ENCODE results near the gene ENPP5.

Gene ENPP5, protein sequence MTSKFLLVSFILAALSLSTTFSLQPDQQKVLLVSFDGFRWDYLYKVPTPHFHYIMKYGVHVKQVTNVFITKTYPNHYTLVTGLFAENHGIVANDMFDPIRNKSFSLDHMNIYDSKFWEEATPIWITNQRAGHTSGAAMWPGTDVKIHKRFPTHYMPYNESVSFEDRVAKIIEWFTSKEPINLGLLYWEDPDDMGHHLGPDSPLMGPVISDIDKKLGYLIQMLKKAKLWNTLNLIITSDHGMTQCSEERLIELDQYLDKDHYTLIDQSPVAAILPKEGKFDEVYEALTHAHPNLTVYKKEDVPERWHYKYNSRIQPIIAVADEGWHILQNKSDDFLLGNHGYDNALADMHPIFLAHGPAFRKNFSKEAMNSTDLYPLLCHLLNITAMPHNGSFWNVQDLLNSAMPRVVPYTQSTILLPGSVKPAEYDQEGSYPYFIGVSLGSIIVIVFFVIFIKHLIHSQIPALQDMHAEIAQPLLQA

GRCh38 chr6:46170357-46171289 is at the start of gene ENPP5:
ENPP5 (minus strand) TSS chr6:46170980; CDS start chr6:46168262, 2,718 bp downstream.
- FAIRE-seq = peak; percentile 47

DNA sequence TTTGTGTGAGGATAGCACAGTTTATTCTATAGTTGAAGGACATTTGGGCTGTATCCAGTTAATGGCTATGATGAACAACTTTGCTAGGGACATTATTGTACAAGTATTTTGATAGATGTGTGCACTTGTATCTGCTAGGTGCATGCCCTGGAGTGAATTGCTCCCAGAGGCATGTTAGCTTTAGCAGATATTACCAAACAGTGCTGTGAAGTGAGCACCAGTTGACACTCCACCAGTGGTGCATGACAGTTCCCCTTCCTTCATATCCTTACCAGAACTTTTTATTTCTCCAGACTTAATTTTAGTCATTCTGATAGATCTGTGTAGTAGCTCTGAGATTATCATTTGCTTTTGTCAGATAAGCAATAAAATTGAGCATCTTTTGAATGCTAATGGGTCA is 48.9 kb upstream of the ENPP5 start:
- FAIRE-seq = no peak

GRCh38 chr6:46218457-46218856 is 47.7 kb upstream of the ENPP5 start:
- FAIRE-seq = no peak

DNA sequence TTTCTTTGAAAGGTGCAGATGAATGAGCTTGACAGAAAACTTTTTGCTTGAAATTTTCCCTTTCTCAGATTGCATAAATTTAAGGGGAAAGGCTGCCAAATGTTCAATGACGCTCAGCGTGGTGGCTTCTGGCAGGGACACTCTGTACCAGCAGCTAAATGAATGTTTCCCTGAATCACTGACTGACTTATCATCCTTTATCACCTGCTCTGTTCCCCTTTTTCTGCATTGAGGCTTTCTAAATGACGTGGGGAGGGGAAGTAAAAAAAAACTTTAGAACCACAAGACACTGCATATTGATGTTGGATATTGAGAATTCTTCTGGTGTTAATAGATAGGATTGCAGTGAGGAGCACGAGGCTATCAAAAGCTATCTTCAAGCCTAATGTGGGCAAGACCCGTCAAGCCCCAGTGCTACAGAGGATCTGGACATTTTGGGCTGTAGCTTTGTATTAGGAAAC is 46.9 kb upstream of the ENPP5 start:
- FAIRE-seq = no peak

DNA sequence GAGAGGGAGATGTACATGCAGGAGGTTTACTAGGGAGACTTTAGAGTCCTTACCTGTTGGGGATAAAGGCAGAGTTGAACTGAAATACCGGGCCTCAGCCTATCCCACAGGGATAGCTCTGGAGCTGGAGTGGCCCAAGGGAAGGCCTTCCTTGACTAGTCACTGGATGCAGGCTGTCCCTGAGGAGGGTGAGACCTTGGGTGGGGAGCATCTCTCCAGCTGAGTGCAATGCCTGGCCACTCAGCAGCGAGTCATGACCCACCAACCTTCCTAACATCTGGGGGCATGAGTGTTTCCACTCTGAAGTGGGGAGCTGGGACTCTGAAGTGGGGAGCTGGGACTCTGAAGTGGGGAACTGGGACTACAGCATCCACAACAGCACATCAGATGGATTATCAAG is 46.1 kb upstream of the ENPP5 start:
- FAIRE-seq = no peak

DNA sequence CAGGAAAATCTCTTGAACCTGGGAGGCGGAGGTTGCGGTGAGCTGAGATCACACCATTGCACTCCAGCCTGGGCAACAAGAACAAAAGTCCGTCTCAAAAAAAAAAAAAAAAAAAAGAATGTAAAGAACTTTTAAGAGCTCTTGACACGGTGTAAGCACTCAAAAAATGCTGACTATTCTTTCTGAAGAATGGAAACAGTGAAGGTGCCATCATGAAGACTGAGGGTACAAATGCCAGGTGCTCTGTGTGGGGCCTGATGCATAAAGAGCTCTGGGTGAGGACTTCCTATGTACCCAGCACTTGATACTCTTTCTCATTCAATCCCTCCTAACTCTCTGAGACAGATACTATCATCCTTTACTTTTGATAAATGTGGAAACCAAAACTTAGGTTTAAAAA is 45.0 kb upstream of the ENPP5 start:
- no peak for FAIRE-seq

GRCh38 chr6:46215213-46215612 is 44.4 kb upstream of the ENPP5 start:
- FAIRE-seq = no peak

GRCh38 chr6:46211917-46212316 is 41.1 kb upstream of the ENPP5 start:
- FAIRE-seq = no peak

GRCh38 chr6:46210294-46210693 is 39.5 kb upstream of the ENPP5 start:
- FAIRE-seq = no peak

GRCh38 chr6:46208303-46208702 is 37.5 kb upstream of the ENPP5 start:
- no peak for FAIRE-seq

DNA sequence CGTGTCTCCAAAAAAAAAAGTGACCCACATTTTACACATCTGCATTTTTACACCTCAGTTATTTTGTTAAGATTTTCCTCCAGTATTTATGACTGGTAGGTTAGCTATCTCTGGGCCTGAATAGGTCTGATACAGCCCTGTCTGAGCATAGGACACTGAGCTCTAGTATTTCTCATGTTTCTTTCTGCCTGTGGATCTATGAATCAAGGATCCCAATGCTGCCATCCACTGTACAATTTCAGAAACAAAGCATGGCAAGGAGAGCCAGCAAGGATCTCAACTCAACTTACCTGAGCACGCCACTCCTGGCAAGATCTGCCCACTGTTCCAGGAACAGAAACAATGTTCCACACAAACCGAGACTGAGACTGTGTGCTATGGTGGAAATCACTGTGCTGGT is 36.4 kb upstream of the ENPP5 start:
- no peak for FAIRE-seq

DNA sequence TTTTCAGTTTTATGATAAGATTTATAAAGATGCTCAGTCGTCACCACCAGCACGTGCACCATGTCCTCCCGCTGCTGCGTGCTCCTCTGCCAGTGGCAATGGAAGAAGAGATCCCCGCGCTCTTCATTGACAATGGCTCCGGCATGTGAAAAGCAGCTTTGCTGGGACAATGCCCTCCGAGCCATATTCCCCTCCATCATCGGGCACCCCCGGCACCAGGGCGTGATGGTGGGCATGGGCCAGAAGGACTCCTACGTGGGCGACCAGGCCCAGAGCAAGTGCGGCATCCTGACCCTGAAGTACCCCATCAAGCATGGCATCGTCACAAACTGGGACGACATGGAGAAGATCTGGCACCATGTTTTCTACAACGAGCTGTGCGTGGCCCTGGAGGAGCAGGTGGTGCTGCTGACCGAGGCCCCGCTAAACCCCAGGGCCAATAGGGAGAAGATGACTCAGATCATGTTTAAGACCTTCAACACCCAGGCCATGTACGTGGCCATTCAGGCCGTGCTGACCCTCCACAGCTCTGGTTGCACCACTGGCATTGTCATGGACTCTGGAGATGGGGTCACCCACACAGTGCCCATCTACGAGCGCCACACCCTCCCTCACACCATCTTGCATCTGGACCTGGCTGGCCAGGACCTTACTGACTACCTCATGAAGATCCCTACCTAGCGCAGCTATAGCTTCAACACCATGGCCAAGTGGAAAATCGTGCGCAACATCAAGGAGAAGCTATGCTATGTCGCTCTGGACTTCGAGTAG is 34.3 kb upstream of the ENPP5 start:
- FAIRE-seq = no peak

DNA sequence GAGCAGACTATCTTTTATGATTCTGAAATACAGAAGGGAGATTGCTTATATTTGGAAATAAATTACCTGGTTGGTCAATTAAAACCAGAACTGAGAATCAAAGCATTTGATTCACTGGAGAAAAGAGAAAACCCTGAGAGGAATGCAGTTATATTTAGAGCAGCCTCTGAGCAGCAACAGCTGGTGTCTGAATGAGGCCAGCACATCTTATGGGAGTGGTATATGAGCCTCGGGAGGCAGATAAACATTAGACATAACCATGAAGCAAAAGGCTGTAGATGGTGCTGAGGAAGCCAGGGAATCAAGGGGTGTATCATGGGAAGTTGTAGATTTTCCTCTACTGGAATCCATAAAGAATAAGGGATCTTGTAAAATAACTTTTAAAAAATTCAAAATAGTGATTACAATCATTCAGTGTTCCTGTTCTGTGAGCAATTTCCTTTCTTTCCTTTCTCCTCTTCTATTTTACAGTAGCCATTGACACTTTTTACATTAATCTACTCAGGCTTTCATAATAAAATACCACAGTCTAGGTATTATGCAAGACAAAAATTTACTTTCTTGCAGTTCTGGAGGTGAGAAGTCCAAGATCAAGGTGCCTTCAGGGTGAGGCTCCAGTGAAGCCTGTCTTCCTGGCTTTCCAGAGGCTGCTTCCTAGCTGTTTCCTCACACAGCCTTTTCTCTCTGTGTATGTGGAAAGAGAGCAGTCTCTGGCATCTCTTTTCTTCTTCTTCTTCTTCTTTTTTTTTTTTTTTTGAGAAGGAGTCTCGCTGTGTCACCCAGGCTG is 32.8 kb upstream of the ENPP5 start:
- no peak for FAIRE-seq

DNA sequence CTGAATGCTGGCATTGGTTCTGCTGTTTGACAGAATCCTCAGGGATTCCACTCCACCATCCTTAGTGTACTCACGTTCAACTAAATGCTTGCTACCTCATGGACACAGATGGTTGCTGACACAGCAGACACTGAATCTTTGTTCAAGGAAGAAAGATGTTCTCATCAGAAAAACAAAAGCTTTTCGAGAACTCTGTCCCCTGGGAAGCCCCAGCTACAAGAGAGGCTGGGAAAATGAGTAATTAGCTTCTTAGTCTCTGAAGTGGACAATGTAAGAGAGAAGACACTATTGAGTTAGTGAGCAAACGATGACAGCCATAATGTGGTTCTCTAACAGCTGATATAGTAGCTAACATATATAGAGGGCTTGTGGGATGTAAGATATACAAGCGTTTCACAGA is 30.9 kb upstream of the ENPP5 start:
- FAIRE-seq = no peak

GRCh38 chr6:46199387-46199786 is 28.6 kb upstream of the ENPP5 start:
- no peak for FAIRE-seq

DNA sequence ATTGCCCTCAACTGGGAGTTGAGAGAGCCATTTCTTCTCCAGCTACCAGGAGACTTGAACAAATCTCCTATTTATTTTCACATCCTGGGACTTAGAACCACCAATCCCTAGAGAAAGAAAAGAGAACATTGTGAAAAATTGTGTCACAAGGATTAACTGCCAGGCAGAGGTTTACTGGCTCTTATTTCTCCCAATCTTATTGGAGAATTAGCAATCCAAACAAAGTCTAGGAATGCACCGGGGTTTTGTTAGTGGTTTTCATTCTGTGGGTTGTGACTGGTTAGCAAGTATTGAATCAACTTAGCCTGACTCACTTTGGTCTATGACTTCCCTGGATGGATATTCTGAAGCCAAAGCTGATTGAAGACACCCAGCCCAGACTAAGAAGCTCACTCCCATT is 21.2 kb upstream of the ENPP5 start:
- no peak for FAIRE-seq

GRCh38 chr6:46190889-46191288 is 20.1 kb upstream of the ENPP5 start:
- no peak for FAIRE-seq

DNA sequence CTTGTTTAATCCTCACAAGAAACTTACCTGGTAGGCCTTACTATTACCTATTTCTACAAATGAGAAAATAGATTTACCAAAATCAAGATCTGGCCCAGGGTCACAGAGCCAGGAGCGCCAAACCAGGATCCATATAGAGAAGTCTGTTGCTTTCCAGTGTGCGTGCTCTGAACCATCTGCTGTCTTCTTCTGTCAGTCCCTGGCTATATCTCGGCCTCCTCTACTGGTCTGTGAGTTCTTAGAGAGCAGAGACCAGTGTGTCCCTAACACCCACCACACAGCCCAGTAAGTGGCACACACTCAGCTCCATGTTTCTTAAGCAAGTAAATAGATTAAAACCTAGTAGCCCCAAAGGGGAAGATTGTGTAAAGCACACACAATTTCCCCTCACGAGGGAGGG is 18.9 kb upstream of the ENPP5 start:
- FAIRE-seq = no peak

DNA sequence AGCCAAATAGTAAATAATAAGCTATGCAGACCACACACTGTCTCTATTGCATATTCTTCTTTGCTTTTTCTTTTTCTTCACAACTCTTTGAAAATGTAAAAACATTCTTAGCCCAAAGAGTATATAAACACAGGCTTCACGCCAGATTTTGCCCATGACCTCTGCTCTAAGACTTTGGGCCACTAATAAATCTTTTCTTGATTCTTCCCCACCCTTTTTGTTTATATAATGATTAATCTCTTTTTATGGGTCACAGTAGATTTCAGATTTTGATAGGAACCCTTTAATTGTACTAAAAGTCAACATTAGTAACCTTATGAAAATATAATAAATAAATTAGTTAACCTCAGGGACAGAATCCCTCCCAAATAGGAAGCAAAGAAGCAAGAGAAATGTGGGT is 15.8 kb upstream of the ENPP5 start:
- FAIRE-seq = no peak

- no peak for FAIRE-seq
Observed at GRCh38 chr6:46184114-46184513, 13.3 kb upstream of the ENPP5 start.

DNA sequence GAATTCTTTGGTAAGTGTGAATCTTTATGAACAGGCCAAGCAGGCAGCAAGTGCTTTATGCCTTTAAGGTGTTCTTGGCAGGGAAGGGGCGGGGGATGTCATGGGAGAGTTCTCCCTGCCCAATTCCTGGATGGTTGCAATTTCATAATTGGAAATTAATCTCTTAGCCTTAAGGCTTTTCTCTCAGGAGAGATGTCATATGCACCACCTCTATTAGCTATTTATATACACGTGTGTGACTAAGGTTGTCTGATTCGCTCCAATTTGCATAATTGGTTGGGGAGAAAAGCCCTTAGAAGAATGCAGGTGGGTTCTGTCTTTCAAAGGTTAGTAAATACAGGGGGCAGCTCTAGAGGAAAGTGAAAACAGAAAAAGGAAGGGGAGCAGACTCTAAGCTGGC is 5.2 kb upstream of the ENPP5 start:
- no peak for FAIRE-seq

DNA sequence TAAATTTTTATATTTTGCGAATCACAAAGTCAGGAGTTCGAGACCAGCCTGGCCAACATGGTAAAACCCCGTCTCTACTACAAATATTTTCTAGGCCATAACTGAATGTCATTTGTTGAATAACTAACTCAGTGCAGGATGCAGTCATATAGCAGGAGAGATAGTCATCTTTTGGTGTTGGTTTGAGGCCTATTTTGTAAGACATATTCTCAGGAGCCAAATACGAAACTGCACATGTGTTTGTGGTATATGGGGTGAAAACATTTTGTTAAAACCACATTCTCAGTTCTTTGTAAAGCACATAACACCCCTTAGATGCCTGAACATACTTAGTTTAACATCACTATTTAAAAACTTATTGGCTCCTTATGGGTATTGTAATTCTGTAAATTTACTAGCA is 4.7 kb upstream of the ENPP5 start:
- FAIRE-seq = no peak
